OCI-LY3 (cell line): Measurements from ENCODE around the gene USP10.
A peak's percentile ranks its signal among the peaks of the same experiment; 100 is the strongest.

Source experiments
- H2AFZ ChIP-seq: fragments of 200-600, 300-600 bp; shearing (Covaris generic); 2 replicates; pipeline ENCODE4 v1.6.0; 2014; ENCODE audit warnings: antibody characterized with exemption, low read depth, low read length
- H3K27ac ChIP-seq: fragments of 200-600, 300-600 bp; sonication (generic); 2 replicates; pipeline ENCODE4 v1.5.1; 2014; ENCODE audit warnings: mild to moderate bottlenecking, low read length, moderate library complexity, mixed read lengths
- H3K27me3 ChIP-seq: fragments of 200-600, 300-600 bp; sonication (generic); 2 replicates; pipeline ENCODE4 v1.6.1; 2014; ENCODE audit warnings: low read depth, low read length, mixed read lengths
- H3K36me3 ChIP-seq: fragments of 200-600, 300-600 bp; sonication (generic); replicated peaks from 2 replicates; pipeline ENCODE3; 2014; ENCODE audit warnings: low read depth, low read length, mixed read lengths
- H3K4me1 ChIP-seq: fragments of 300-600, 200-600 bp; sonication (generic); 2 replicates; pipeline ENCODE4 v1.6.1; 2014; ENCODE audit warnings: low read length, mixed read lengths
- H3K4me2 ChIP-seq: fragments of 200-600, 300-600 bp; sonication (generic); 2 replicates; pipeline ENCODE4 v1.6.1; 2014; ENCODE audit warnings: low read length, mixed read lengths
- H3K4me3 ChIP-seq: fragments of 300-600, 200-600 bp; sonication (generic); 2 replicates; pipeline ENCODE4 v1.5.1; 2014; ENCODE audit warnings: antibody characterized with exemption, mild to moderate bottlenecking, low read length, moderate library complexity
- H3K79me2 ChIP-seq: fragments of 300-600, 200-600 bp; shearing (Covaris generic); 2 replicates; pipeline ENCODE4 v1.6.1; 2014; ENCODE audit warnings: mild to moderate bottlenecking, low read length, mixed read lengths
- H3K9ac ChIP-seq: fragments of 300-600, 200-600 bp; shearing (Covaris generic); 2 replicates; pipeline ENCODE4 v1.6.0; 2014; ENCODE audit warnings: mild to moderate bottlenecking, low read length, moderate library complexity
- H3K9me3 ChIP-seq: fragments of 200-600, 300-600 bp; shearing (Covaris generic); 2 replicates; pipeline ENCODE4 v1.6.1; 2014; ENCODE audit warnings: low read length, mixed read lengths; ENCODE audit not compliant: insufficient read depth
- H4K20me1 ChIP-seq: fragments of 200-600, 300-600 bp; sonication (generic); 2 replicates; pipeline ENCODE4 v1.6.1; 2016; ENCODE audit warnings: low read length, mixed read lengths; ENCODE audit not compliant: insufficient read depth
- CTCF ChIP-seq: fragments of 200-600, 300-600 bp; sonication (generic); IDR thresholded peaks from 2 replicates; pipeline ENCODE4 v1.5.1; 2014; ENCODE audit warnings: antibody characterized with exemption, low read length, low read depth
- EZH2phosphoT487 ChIP-seq: fragments of 200-600 bp; shearing (Covaris generic); IDR thresholded peaks from 2 replicates; pipeline ENCODE4 v1.6.1; 2018; ENCODE audit warnings: antibody characterized with exemption, mixed run types, low read depth

USP10 gene

GRCh38 chr16:84754353-84754856 is 54.6 kb downstream of the USP10 start:
- Histone ChIP-seq H3K9me3 (no peaks in the 10 kb centered on the region), H4K20me1 (peaks cover 95% of the 10 kb centered on the region), H3K27me3 (no peaks in the 10 kb centered on the region), H3K4me2 (peak overlapping the region; percentile 50), H3K9ac (no peak overlapping the region), H3K4me3 (no peak overlapping the region), H2AFZ (no peak overlapping the region), H3K4me1 (peaks cover 55% of the 10 kb centered on the region), H3K36me3 (peaks cover 30% of the 10 kb centered on the region), H3K79me2 (peaks cover 98% of the 10 kb centered on the region), H3K27ac (no peak overlapping the region)
- peak; percentile 85 for TF ChIP-seq CTCF
- TF ChIP-seq EZH2phosphoT487 = no peak

- Histone ChIP-seq H3K27me3 (no peaks in the 10 kb centered on the region), H3K36me3 (peaks cover 31% of the 10 kb centered on the region), H3K4me1 (peaks cover 48% of the 10 kb centered on the region), H3K27ac (no peak overlapping the region), H3K9me3 (no peaks in the 10 kb centered on the region), H3K79me2 (peaks cover 98% of the 10 kb centered on the region), H3K4me3 (no peak overlapping the region), H3K9ac (no peak overlapping the region), H4K20me1 (peaks cover 93% of the 10 kb centered on the region), H2AFZ (no peak overlapping the region), H3K4me2 (no peak overlapping the region)
- TF ChIP-seq EZH2phosphoT487 (no peak), CTCF (no peak)
These were observed 55.3 kb downstream of the USP10 start for GRCh38 chr16:84754956-84755672.

GRCh38 chr16:84756830-84757229 is 57.0 kb downstream of the USP10 start:
- Histone ChIP-seq H3K4me2 (no peak overlapping the region), H3K36me3 (peaks cover 43% of the 10 kb centered on the region), H3K27ac (no peak overlapping the region), H3K4me1 (peaks cover 31% of the 10 kb centered on the region), H2AFZ (no peak overlapping the region), H3K79me2 (peaks cover 99% of the 10 kb centered on the region), H3K27me3 (no peaks in the 10 kb centered on the region), H3K9ac (no peak overlapping the region), H3K4me3 (no peak overlapping the region), H4K20me1 (peaks cover 93% of the 10 kb centered on the region), H3K9me3 (no peaks in the 10 kb centered on the region)
- TF ChIP-seq EZH2phosphoT487 = no peak
- TF ChIP-seq CTCF = no peak

GRCh38 chr16:84758627-84759026 is 58.8 kb downstream of the USP10 start:
- no peaks in the 10 kb centered on the region for H3K9me3 ChIP-seq
- H3K9ac ChIP-seq = no peak overlapping the region
- no peak overlapping the region for H3K4me2 ChIP-seq
- H4K20me1 ChIP-seq = peaks cover 77% of the 10 kb centered on the region
- peaks cover 92% of the 10 kb centered on the region for H3K79me2 ChIP-seq
- H3K36me3 ChIP-seq = peaks cover 48% of the 10 kb centered on the region
- H3K27ac ChIP-seq = no peak overlapping the region
- H3K4me1 ChIP-seq = peaks cover 13% of the 10 kb centered on the region
- no peak overlapping the region for H2AFZ ChIP-seq
- H3K27me3 ChIP-seq = no peaks in the 10 kb centered on the region
- no peak overlapping the region for H3K4me3 ChIP-seq
- no peak for TF ChIP-seq EZH2phosphoT487
- no peak for TF ChIP-seq CTCF
